Stimulated activated naive CD4-positive, alpha-beta T cell (primary cell): ENCODE data around the gene PREX1.

Source experiments
- DNase-seq, 6 experiments: peaks; one replicate each; lab custom pipeline; 2025; lab: John Stamatoyannopoulos, UW

Gene PREX1

GRCh38 chr20:48632825-48633619, 194.8 kb downstream of the PREX1 start:
- DNase-seq: no peak

- DNase-seq: no peak
Measured at GRCh38 chr20:48632017-48632824, 195.6 kb downstream of the PREX1 start.

GRCh38 chr20:48631114-48632016, 196.4 kb downstream of the PREX1 start:
- DNase-seq: no peak

- DNase-seq: no peak
Measured at GRCh38 chr20:48630342-48631075, 197.3 kb downstream of the PREX1 start.

- no peak for DNase-seq
Measured at GRCh38 chr20:48629960-48630315, 197.9 kb downstream of the PREX1 start.

- no peak for DNase-seq
Measured at GRCh38 chr20:48629069-48629959, 198.5 kb downstream of the PREX1 start.

- DNase-seq: no peak
Measured at GRCh38 chr20:48627737-48628128, 200.1 kb downstream of the PREX1 start.

- peak in 1 of 6 experiments; percentile 28 for DNase-seq
Measured at GRCh38 chr20:48626938-48627736, 200.7 kb downstream of the PREX1 start.

- peak in 5 of 6 experiments; percentile 8 to 41 (median 25) for DNase-seq
Measured at GRCh38 chr20:48626226-48626937, 201.4 kb downstream of the PREX1 start.

GRCh38 chr20:48625136-48625900, 202.5 kb downstream of the PREX1 start:
- no peak for DNase-seq

- DNase-seq: no peak
Measured at GRCh38 chr20:48624315-48625020, 203.3 kb downstream of the PREX1 start.

- DNase-seq: no peak
Measured at GRCh38 chr20:48623906-48624265, 203.9 kb downstream of the PREX1 start.

GRCh38 chr20:48623176-48623905, 204.5 kb downstream of the PREX1 start:
- no peak for DNase-seq

GRCh38 chr20:48622421-48622820, 205.4 kb downstream of the PREX1 start:
- no peak for DNase-seq

GRCh38 chr20:48621376-48622078, 206.3 kb downstream of the PREX1 start:
- no peak for DNase-seq
